Heart right ventricle (tissue), 16 donors: ENCODE data around the gene LNX1. TPM values are rescaled to one million over a fixed set of nuclear protein-coding genes. Genes with fewer than 3 reads are reported as not detected.
A peak's percentile ranks its signal among the peaks of the same experiment; 100 is the strongest.

Experiments
- ATAC-seq, 8 donors: fragments of 200-7000 bp; cut with Tn5 transposase; one replicate each; pipeline ENCODE4 v1.9.1; 2020; ENCODE audit warnings: mild to moderate bottlenecking in 8 of 8, moderate library complexity in 8 of 8, moderate number of reproducible peaks in 1 of 8
- DNase-seq, 2 donors: peaks; one replicate each; pipeline ENCODE4 v3.0.0-alpha.2; 2020
- H3K27ac ChIP-seq, 10 donors: fragments of 200-600 bp; sonication (generic) in 2 of 10; one replicate each; pipeline versions ENCODE4 v1.5.0 to v1.8.0; 2020 to 2022; ENCODE audit warnings: mild to moderate bottlenecking in 3 of 10
- H3K27me3 ChIP-seq, 7 donors: fragments of 200-600 bp; one replicate each; pipeline ENCODE4 v1.8.0; 2021 to 2022; ENCODE audit warnings: mild to moderate bottlenecking in 2 of 7
- H3K36me3 ChIP-seq, 9 donors: fragments of 200-600 bp; sonication (generic) in 1 of 9; one replicate each; pipeline versions ENCODE4 v1.5.0 to v1.8.0; 2020 to 2022; ENCODE audit warnings: mild to moderate bottlenecking in 2 of 9
- H3K4me1 ChIP-seq, 9 donors: fragments of 200-600 bp; sonication (generic) in 1 of 9; one replicate each; pipeline versions ENCODE4 v1.5.0 to v1.8.0; 2020 to 2022; ENCODE audit warnings: mild to moderate bottlenecking in 4 of 9
- H3K4me3 ChIP-seq, 10 donors: fragments of 200-600 bp; sonication (generic) in 2 of 10; one replicate each; pipeline versions ENCODE4 v1.5.0 to v1.8.0; 2020 to 2022; ENCODE audit warnings: mild to moderate bottlenecking in 7 of 10, moderate library complexity in 2 of 10
- H3K9me3 ChIP-seq, 11 donors: fragments of 200-600 bp in 10 of 11; sonication (generic) in 2 of 11; one replicate each; pipeline versions ENCODE4 v1.5.0 to v1.8.0; 2013 to 2022; ENCODE audit warnings: mild to moderate bottlenecking in 2 of 11, control low read depth in 1 of 11, moderate library complexity in 1 of 11
- WGBS, 2 donors: extraction: QIAGEN DNeasy Blood & Tissue Kit; methylation state at CpG; one replicate each; pipeline ENCODE4 v1.1.7; 2013; ENCODE audit warnings: inconsistent platforms in 1 of 2; 5-methylcytosine and 5-hydroxymethylcytosine counted together
- intact Hi-C, 10 donors: fragments of 100-400 bp; cut with DNase I; formaldehyde crosslinking; loops; one replicate each; pipeline versions ENCODE4 v1.11.1 to v1.14.2; 2022
- polyA plus RNA-seq, 2 donors: library from polyadenylated mRNA; stranded (reverse); fragments of 200-250 nt; gene quantifications; one replicate each; pipeline ENCODE4 v1.2.3, GENCODE V29; 2013
- total RNA-seq, 10 donors: library from RNA; stranded (reverse); fragmentation: NEBNext Ultra II Directional in 3 of 10; extraction: Animal tissue kit (Norgen Biotek cat#: 25700) in 3 of 10; gene quantifications; one replicate each; pipeline versions ENCODE4 v1.2.1 to v1.2.4, GENCODE V29; 2021 to 2023
- TF ChIP-seq, protein P1 (sequence below), 9 donors: fragments of 200-600 bp; sonication (generic) in 2 of 9; IDR thresholded peaks; one replicate each; pipeline versions ENCODE4 v1.5.0 to v1.8.0; 2021 to 2022; ENCODE audit warnings: antibody characterized with exemption in 9 of 9, mild to moderate bottlenecking in 5 of 9, moderate library complexity in 1 of 9
- donor health status: Arrhythmogenic right ventricular cardiomyopathy.
- donor health status: ischemic (EF 13 %, LVEDD 7.1; RV severe dilation, severe dysfunction).
- donor health status: healthy with polysubstance abuse.
- donor health status: DM: no; HTN: yes; CAD: no.
- donor health status: DM: no; HTN: no; CAD: no.
- donor health status: ischemic (EF 25% LVEDD 6.9; RV normal size, moderate dysfunction).
- donor health status: ischemic (EF 25% LVEDD 5.7; RV mildly dilated, moderate dysfunction).
- donor health status: healthy.
- donor health status: DM: yes; HTN: yes; CAD: no.
- donor health status: Ischemic cardiomyopathy.
- donor health status: ischemic (EF 35%, LVEDD 5.7; RV mildly dilated, moderate dysfunction).
- donor health status: nonischemic (EF 11% LVEDD 7.7; RV severe dilation, severe dysfunction).
- donor health status: DM: yes; HTN: yes; CAD: no.
- donor health status: PGD.
- donor health status: ischemic (EF 29% LVEDD 5.4; RV normal size, mild dysfunction).
- donor health status: nonischemic (EF 23%, LVEDD 6.1; RV moderate dilation, normal function).

Gene LNX1
- total and polyA plus RNA-seq, 12 donors, result 2.0 to 16.1 (median 5.6) TPM

DNA sequence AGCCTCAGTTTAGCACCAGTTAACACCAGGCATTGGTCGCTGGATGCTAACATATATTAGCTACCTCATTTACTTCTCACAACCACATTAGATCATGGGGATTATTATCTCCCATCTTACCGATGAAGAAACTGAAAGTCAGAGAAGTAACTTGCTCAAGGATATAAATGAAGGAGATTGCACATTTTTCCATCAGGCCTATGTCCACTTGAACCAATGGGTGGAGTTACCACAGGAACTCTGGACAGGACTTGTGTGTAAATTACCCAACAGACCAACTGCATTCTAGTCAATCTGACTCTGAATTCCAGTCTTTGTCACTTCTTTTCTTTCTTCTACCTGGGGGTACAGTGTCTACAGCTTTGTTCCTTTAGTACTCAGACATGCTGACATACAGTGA lies 1.8 kb downstream of the LNX1 start:
- Histone ChIP-seq H3K4me1 (peaks cover 0 to 31% (median 18%) of the 10 kb centered on the region in 9 donors), H3K27me3 (no peaks in the 10 kb centered on the region), H3K27ac (no peak overlapping the region), H3K36me3 (no peaks in the 10 kb centered on the region), H3K9me3 (no peaks in the 10 kb centered on the region), H3K4me3 (no peak overlapping the region)
- TF ChIP-seq, protein P1, sequence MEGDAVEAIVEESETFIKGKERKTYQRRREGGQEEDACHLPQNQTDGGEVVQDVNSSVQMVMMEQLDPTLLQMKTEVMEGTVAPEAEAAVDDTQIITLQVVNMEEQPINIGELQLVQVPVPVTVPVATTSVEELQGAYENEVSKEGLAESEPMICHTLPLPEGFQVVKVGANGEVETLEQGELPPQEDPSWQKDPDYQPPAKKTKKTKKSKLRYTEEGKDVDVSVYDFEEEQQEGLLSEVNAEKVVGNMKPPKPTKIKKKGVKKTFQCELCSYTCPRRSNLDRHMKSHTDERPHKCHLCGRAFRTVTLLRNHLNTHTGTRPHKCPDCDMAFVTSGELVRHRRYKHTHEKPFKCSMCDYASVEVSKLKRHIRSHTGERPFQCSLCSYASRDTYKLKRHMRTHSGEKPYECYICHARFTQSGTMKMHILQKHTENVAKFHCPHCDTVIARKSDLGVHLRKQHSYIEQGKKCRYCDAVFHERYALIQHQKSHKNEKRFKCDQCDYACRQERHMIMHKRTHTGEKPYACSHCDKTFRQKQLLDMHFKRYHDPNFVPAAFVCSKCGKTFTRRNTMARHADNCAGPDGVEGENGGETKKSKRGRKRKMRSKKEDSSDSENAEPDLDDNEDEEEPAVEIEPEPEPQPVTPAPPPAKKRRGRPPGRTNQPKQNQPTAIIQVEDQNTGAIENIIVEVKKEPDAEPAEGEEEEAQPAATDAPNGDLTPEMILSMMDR (IDR thresholded peaks at IDR 0.05), result no peak
- whole genome bisulfite sequencing, 2 donors, result 85 to 97% methylated on average over 2 of the region's 2 CpGs
- ATAC-seq, result no peak
- intact Hi-C loops, result loop anchor here in 1 of 10 donors (5.0 kb wide), 1 partner anchor 48 kb away; no protein-coding TSS in a partner anchor
- DNase-seq, result no peak

DNA sequence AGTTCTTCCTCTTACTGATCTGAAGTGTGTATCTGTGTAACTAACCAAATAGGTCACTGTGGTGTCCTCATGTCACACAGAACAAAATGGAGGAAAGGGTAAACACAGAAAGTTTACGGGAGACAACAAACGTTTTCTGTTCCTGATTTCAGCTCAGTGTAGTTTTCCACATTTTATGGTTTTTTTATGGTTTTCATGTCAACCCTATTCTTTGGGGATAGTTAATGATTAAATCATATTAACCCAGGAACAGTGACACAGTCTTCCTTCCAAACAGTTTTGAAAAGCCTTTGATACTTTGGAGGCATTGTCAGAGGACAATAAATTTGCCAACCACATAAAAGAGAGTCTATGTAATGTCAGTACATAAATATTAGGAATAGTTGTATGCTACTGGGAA lies 4.2 kb downstream of the LNX1 start:
- H3K4me3 ChIP-seq, result no peak overlapping the region
- 77 to 85% methylated on average over 2 of the region's 2 CpGs for WGBS, 2 donors
- no peak overlapping the region for H3K27ac ChIP-seq
- H3K4me1 ChIP-seq, result peaks cover 0 to 19% (median 8%) of the 10 kb centered on the region in 9 donors
- H3K27me3 ChIP-seq, result no peaks in the 10 kb centered on the region
- no peaks in the 10 kb centered on the region for H3K9me3 ChIP-seq
- intact Hi-C loops, result loop anchor here in 2 of 10 donors (1.0 to 5.0 kb wide), 2 partner anchors 27 to 50 kb away; no protein-coding TSS in a partner anchor
- no peaks in the 10 kb centered on the region for H3K36me3 ChIP-seq
- DNase-seq, result no peak
- TF ChIP-seq, protein P1 (IDR thresholded peaks at IDR 0.05), result no peak
- ATAC-seq, result no peak

DNA sequence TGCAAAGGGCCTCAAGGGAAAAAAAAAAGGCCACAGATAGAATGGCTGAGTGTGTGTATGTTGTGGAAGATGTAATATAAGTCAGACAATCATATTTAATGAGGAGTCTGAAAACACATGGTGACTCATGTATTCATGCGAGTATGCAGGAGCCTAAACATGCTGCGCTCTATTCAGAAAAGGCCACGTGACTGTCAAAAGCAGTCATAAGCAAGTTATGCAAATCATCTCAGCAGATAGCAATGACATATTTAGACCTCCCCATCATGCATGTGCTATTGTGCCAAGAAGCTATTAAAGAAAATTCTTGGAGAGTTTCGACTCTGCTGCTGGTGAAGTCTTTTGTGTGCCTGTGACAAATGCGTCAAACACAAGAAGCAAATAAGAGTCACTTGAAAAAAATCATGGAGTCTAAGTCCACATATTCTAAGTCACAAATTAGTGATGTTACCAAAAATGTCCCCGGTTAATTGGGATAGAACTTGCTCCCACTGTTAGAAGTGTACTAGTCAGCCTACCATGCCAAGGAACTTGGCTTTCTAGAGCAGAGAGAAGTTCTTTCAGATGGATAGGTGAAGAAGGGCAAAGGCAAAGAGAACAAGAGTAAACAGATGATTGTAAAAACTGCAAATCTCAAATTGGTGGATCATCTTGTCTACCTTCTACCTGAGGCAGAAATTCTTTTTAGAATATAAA lies 5.0 kb downstream of the LNX1 start:
- no peak overlapping the region for H3K4me3 ChIP-seq
- peaks cover 0 to 15% (median under 1%) of the 10 kb centered on the region in 9 donors for H3K4me1 ChIP-seq
- intact Hi-C loops, result loop anchor here in 1 of 10 donors (5.0 kb wide), 1 partner anchor 51 kb away; no protein-coding TSS in a partner anchor
- peak in 1 of 2 donors; percentile 17 for DNase-seq
- no peaks in the 10 kb centered on the region for H3K27me3 ChIP-seq
- ATAC-seq, result peak; percentile 55 to 98 (median 92)
- peak overlapping the region in 4 of 10 donors; percentile 19 to 27 (median 24) for H3K27ac ChIP-seq
- no peaks in the 10 kb centered on the region for H3K36me3 ChIP-seq
- TF ChIP-seq, protein P1 (IDR thresholded peaks at IDR 0.05), result no peak
- no peaks in the 10 kb centered on the region for H3K9me3 ChIP-seq
- WGBS, 2 donors, result 33 to 40% methylated on average over 6 of the region's 6 CpGs

GRCh38 chr4:53584658-53585057 lies 6.6 kb downstream of the LNX1 start:
- Histone ChIP-seq H3K4me1 (peaks cover 0 to 19% (median 0%) of the 10 kb centered on the region in 9 donors), H3K27ac (no peak overlapping the region), H3K4me3 (no peak overlapping the region), H3K36me3 (no peaks in the 10 kb centered on the region), H3K9me3 (no peaks in the 10 kb centered on the region), H3K27me3 (no peaks in the 10 kb centered on the region)
- DNase-seq (no peak), ATAC-seq (no peak)
- WGBS, 2 donors, result 92 to 96% methylated on average over 4 of the region's 4 CpGs
- intact Hi-C loops, result loop anchor here in 1 of 10 donors (5.0 kb wide), 1 partner anchor 53 kb away; no protein-coding TSS in a partner anchor
- TF ChIP-seq, protein P1 (IDR thresholded peaks at IDR 0.05), result no peak
